ENCODE results near the gene CNKSR2.

- TF ChIP-seq CTCF (IDR thresholded peaks at IDR 0.05) (no peak), ZFX (IDR thresholded peaks at IDR 0.05; ENCODE audit: borderline replicate concordance) (no peak)
These were observed 211.8 kb downstream of the CNKSR2 start for GRCh38 chrX:21586001-21586400.
